Measurements from ENCODE around the gene PAPOLA.

DNA sequence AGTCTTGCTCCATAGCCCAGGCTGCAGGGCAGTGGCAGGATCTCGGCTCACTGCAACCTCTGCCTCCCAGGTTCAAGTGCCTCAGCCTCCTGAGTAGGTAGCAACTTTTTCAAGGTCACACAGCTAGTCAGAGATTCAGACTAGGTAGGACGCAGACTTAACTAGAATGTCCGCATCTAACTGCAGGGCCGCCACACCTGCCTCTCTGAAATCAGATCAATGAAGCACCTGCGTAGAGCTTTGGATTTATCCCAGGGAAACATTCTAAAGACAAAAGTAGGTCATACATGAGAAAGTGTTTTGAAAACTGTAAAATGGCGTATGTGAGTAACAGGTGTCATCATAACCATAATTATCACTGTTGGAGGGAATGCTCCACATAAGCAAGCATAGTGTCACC is 49.5 kb upstream of the PAPOLA start:
- TF ChIP-seq CTCF (IDR thresholded peaks at IDR 0.05) (no peak), POLR2A (IDR thresholded peaks at IDR 0.05) (no peak)
